ENCODE measurements around the gene MYEOV. TPM values are rescaled to one million over a fixed set of nuclear protein-coding genes. Genes with fewer than 3 reads are reported as not detected.
A peak's percentile ranks its signal among the peaks of the same experiment; 100 is the strongest.

Gene MYEOV
- total RNA-seq, 1 experiment from 2014 or later, result 182 TPM

GRCh38 chr11:69327741-69328191, 33.8 kb downstream of the MYEOV start:
- TF ChIP-seq EZH2 (IDR thresholded peaks at IDR 0.05; ENCODE audit: low read depth), result no peak
- TF ChIP-seq CTCF (conservative IDR thresholded peaks at IDR 0.05), result no peak
- Histone ChIP-seq H3K36me3 (ENCODE audit: low read depth) (peaks cover 66% of the 10 kb centered on the region), H3K4me3 (no peak overlapping the region), H3F3A (ENCODE audit: insufficient read depth, low read depth) (peaks cover 68% of the 10 kb centered on the region), H3K27me3 (ENCODE audit: insufficient read depth, low read depth) (no peaks in the 10 kb centered on the region), H3K4me2 (no peak overlapping the region), H3K27ac (peak overlapping the region; percentile 35), H3K4me1 (replicated peaks; ENCODE audit: insufficient read depth) (peaks cover 40% of the 10 kb centered on the region), H3K79me2 (ENCODE audit: low read depth) (peaks cover 100% of the 10 kb centered on the region), H3K9me2 (ENCODE audit: insufficient read depth) (no peaks in the 10 kb centered on the region), H4K20me1 (ENCODE audit: insufficient read depth) (peaks cover 71% of the 10 kb centered on the region), H2AFZ (no peak overlapping the region), H3K9me3 (ENCODE audit: insufficient read depth, low read depth) (no peaks in the 10 kb centered on the region; the same call in 1 of the 2 replicates)
- POLR2A ChIA-PET (ENCODE audit: unreplicated experiment), result no interaction called here
- no peak for DNase-seq
- CTCF ChIA-PET, result no interaction called here
- intact Hi-C loops (cut with micrococcal nuclease; ENCODE audit: unreplicated experiment), result no loop called here
- no TSS peak for BruUV-seq (replicated peaks)

DNA sequence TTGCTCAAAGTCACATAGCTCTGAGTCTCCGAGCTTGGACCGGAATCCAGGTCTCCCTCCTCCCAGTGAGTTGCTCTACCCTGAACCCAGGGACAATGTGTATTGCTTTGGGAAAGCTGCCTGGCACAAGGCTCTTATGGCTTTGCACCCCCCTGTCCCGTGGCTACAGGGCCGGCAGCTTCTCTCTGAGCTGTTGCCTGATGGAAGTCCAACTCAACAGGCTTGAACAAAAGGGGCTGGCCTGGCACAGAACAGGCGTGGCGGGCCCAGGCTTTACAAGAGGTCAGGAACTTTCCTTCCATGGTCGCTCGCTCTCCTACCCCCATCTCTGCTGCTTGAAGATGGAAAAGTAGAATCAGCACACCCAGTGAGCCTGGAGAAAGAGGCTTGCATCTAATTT, 34.3 kb downstream of the MYEOV start:
- no peak for DNase-seq
- Histone ChIP-seq H3K4me1 (replicated peaks; ENCODE audit: insufficient read depth) (peaks cover 40% of the 10 kb centered on the region), H4K20me1 (ENCODE audit: insufficient read depth) (peaks cover 75% of the 10 kb centered on the region), H3K4me3 (no peak overlapping the region), H3K9me3 (ENCODE audit: insufficient read depth, low read depth) (no peaks in the 10 kb centered on the region; the same call in 1 of the 2 replicates), H3K27ac (peak overlapping the region; percentile 35), H3K79me2 (ENCODE audit: low read depth) (peaks cover 100% of the 10 kb centered on the region), H3K9me2 (ENCODE audit: insufficient read depth) (no peaks in the 10 kb centered on the region), H3K27me3 (ENCODE audit: insufficient read depth, low read depth) (no peaks in the 10 kb centered on the region), H3K4me2 (no peak overlapping the region), H3F3A (ENCODE audit: insufficient read depth, low read depth) (peaks cover 72% of the 10 kb centered on the region), H3K36me3 (ENCODE audit: low read depth) (peaks cover 67% of the 10 kb centered on the region), H2AFZ (no peak overlapping the region)
- intact Hi-C loops (cut with micrococcal nuclease; ENCODE audit: unreplicated experiment), result no loop called here
- BruUV-seq (replicated peaks), result no TSS peak
- CTCF ChIA-PET, result no interaction called here
- no peak for TF ChIP-seq CTCF (conservative IDR thresholded peaks at IDR 0.05)
- no peak for TF ChIP-seq EZH2 (IDR thresholded peaks at IDR 0.05; ENCODE audit: low read depth)
- POLR2A ChIA-PET (ENCODE audit: unreplicated experiment), result no interaction called here

DNA sequence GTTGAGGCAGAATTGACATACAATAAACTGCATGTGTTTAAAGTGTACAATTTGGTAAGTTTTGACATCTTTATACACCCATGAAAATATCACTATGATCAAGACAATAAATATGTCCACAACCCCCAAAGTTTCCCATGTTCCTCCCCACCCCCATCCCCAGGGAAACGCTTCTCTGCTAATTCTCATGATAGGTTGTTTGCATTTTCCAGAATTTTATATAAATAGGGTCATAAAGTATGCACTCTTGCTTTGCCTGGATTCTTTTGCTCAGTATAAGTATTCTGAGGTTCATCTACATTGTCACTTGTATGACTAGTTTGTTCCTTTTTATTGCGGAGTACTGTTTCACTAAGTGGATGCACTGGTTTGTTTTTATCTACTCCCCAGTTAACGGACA, 35.6 kb downstream of the MYEOV start:
- no peak for DNase-seq
- H3K36me3 ChIP-seq (ENCODE audit: low read depth), result peaks cover 70% of the 10 kb centered on the region
- H3F3A ChIP-seq (ENCODE audit: insufficient read depth, low read depth), result peaks cover 85% of the 10 kb centered on the region
- POLR2A ChIA-PET (ENCODE audit: unreplicated experiment), result no interaction called here
- H4K20me1 ChIP-seq (ENCODE audit: insufficient read depth), result peaks cover 89% of the 10 kb centered on the region
- H3K9me2 ChIP-seq (ENCODE audit: insufficient read depth), result no peaks in the 10 kb centered on the region
- BruUV-seq (replicated peaks), result no TSS peak
- TF ChIP-seq EZH2 (IDR thresholded peaks at IDR 0.05; ENCODE audit: low read depth) (no peak), CTCF (conservative IDR thresholded peaks at IDR 0.05) (no peak)
- H3K4me1 ChIP-seq (replicated peaks; ENCODE audit: insufficient read depth), result peaks cover 53% of the 10 kb centered on the region
- CTCF ChIA-PET, result no interaction called here
- H3K9me3 ChIP-seq (ENCODE audit: insufficient read depth, low read depth), result no peaks in the 10 kb centered on the region; the same call in 1 of the 2 replicates
- peaks cover 100% of the 10 kb centered on the region for H3K79me2 ChIP-seq (ENCODE audit: low read depth)
- no peak overlapping the region for H3K4me3 ChIP-seq
- no peak overlapping the region for H3K4me2 ChIP-seq
- intact Hi-C loops (cut with micrococcal nuclease; ENCODE audit: unreplicated experiment), result no loop called here
- H3K27ac ChIP-seq, result peak overlapping the region; percentile 38; the same call in 1 of the 2 replicates
- H3K27me3 ChIP-seq (ENCODE audit: insufficient read depth, low read depth), result no peaks in the 10 kb centered on the region
- H2AFZ ChIP-seq, result no peak overlapping the region
